CD8-positive, alpha-beta memory T cell (primary cell): Measurements from ENCODE around the gene HSP90B1. TPM values are rescaled to one million over a fixed set of nuclear protein-coding genes. Genes with fewer than 3 reads are reported as not detected.

Source experiments
- CTCF ChIA-PET: fragments of 350-600 bp; sonication (Branson Sonifier 250); formaldehyde crosslinking; loops from one replicate; lab custom pipeline; 2021; ENCODE audit warnings: antibody characterized with exemption; lab: Charles Lee
- POLR2A ChIA-PET: fragments of 350-600 bp; sonication (Branson Sonifier 250); formaldehyde crosslinking; loops from one replicate; lab custom pipeline; 2021; ENCODE audit warnings: antibody characterized with exemption; lab: Charles Lee
- DNase-seq, 5 donors: peaks; one replicate each; pipeline versions ENCODE4 v3.0.0 to v3.0.0-alpha.2; 2020 to 2022; ENCODE audit warnings: mixed read lengths in 1 of 5
- H3K27ac ChIP-seq: one replicate; pipeline ENCODE4 v1.7.0; 2013; ENCODE audit warnings: low read depth, mild to moderate bottlenecking, low read length, moderate library complexity
- H3K27me3 ChIP-seq: 2 replicates; pipeline ENCODE4 v1.7.0; 2013; ENCODE audit warnings: low read length, mild to moderate bottlenecking; ENCODE audit not compliant: insufficient read depth, poor library complexity, severe bottlenecking
- H3K36me3 ChIP-seq: 2 replicates; pipeline ENCODE4 v1.7.0; 2013; ENCODE audit warnings: mild to moderate bottlenecking, low read length, moderate library complexity; ENCODE audit not compliant: insufficient read depth
- H3K4me1 ChIP-seq: 2 replicates; pipeline ENCODE4 v1.7.0; 2013; ENCODE audit warnings: mild to moderate bottlenecking, low read length, moderate library complexity; ENCODE audit not compliant: insufficient read depth
- H3K4me3 ChIP-seq: 2 replicates; pipeline ENCODE4 v1.7.0; 2013; ENCODE audit warnings: mild to moderate bottlenecking, low read length
- H3K9me3 ChIP-seq: 2 replicates; pipeline ENCODE4 v1.7.0; 2013; ENCODE audit warnings: mild to moderate bottlenecking, low read length
- H3K27ac Mint-ChIP-seq, 8 donors: one replicate each; pipeline ENCODE4 v1.8.0; 2020 to 2021; ENCODE audit warnings: mixed read lengths in 8 of 8, mild to moderate bottlenecking in 6 of 8, inconsistent platforms in 3 of 8, moderate library complexity in 3 of 8
- H3K27me3 Mint-ChIP-seq, 2 donors: one replicate each; pipeline ENCODE4 v1.8.0; 2020 to 2021; ENCODE audit warnings: mixed read lengths in 2 of 2, mild to moderate bottlenecking in 1 of 2, moderate library complexity in 1 of 2
- H3K36me3 Mint-ChIP-seq, 3 donors: one replicate each; pipeline ENCODE4 v1.8.0; 2020 to 2021; ENCODE audit warnings: mixed read lengths in 3 of 3, inconsistent platforms in 1 of 3, mild to moderate bottlenecking in 1 of 3
- H3K4me1 Mint-ChIP-seq, 3 donors: one replicate each; pipeline ENCODE4 v1.8.0; 2020 to 2021; ENCODE audit warnings: mixed read lengths in 3 of 3, inconsistent platforms in 1 of 3, mild to moderate bottlenecking in 1 of 3
- H3K4me3 Mint-ChIP-seq, 7 donors: one replicate each; pipeline ENCODE4 v1.8.0; 2020 to 2021; ENCODE audit warnings: mixed read lengths in 7 of 7, mild to moderate bottlenecking in 6 of 7, moderate library complexity in 4 of 7, inconsistent platforms in 2 of 7
- H3K9me3 Mint-ChIP-seq, 5 donors: one replicate each; pipeline ENCODE4 v1.8.0; 2020 to 2022; ENCODE audit warnings: mixed read lengths in 5 of 5, mild to moderate bottlenecking in 3 of 5, moderate library complexity in 2 of 5, inconsistent platforms in 1 of 5
- polyA plus RNA-seq: library from polyadenylated mRNA; unstranded; fragments of 300-500 nt; fragmentation: Illumina TruSeq; gene quantifications from one replicate; pipeline ENCODE4 v1.2.3, GENCODE V29; 2021
- total RNA-seq, 2 experiments: library from RNA; stranded (reverse); gene quantifications; one replicate each; pipeline ENCODE4 v1.2.3, GENCODE V29; 2021

The HSP90B1 gene
- total and polyA plus RNA-seq, 3 experiments from 2014 or later: 348 to 488 (median 461) TPM

DNA sequence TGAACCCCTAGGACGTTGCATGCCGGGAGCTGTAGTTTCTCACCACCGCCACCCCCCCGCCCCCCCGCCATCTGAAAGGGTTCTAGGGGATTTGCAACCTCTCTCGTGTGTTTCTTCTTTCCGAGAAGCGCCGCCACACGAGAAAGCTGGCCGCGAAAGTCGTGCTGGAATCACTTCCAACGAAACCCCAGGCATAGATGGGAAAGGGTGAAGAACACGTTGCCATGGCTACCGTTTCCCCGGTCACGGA, 501 bp upstream of the HSP90B1 start:
- H3K4me1 Mint-ChIP-seq: peaks cover 54 to 74% (median 71%) of the 10 kb centered on the region in 3 donors
- H3K4me3 Mint-ChIP-seq: peak overlapping the region; percentile 89 to 98 (median 94)

DNA sequence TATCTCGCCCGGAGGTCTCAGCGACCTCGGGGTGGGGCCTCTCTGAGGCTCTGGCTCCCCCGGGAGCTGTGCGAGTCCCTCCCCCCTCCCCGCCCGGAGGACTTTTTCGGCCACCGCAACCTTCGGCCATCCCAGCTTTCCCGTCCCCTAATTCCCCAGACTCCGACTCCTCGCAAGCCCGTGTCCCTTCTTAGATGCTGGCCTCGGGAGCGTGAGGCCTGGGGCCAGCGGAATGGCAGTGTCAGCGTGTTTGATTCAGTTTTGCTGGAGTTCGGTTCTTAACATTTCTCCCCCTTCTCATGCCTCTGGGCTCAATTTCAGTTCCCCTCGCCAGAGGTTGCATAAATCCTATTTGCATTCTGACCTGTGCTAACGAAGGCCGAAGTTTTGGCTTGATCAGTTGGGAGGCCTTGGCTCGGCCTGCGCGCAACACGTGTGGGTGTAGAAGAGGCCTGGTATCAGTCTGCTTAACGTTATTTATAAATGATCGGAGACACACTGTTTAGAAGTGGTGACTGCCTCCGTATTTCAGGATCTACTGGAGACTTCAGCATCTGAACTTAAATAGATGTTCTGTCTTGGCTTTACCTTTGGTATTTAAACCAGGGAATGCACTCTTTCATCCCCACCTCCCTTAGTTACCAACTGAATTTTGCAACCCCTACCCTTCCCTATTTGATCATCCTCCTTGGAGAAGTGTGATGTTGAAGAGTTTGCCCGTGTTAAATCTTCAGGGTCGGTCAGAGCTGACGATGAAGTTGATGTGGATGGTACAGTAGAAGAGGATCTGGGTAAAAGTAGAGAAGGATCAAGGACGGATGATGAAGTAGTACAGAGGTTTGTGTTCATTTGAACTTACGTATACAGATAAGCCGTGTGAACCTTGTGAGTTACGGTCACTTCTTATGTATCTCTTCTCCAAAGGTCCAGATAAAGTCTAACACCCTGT, 851 bp downstream of the HSP90B1 start:
- CTCF ChIA-PET: interaction anchor here (1.1 to 4.0 kb wide), 5 partner anchors 13 to 51 kb away, joined by 4 to 23 read pairs (median 5); partner anchors contain the start of gene TDG
- Mint-ChIP-seq H3K4me1 (peaks cover 61 to 79% (median 72%) of the 10 kb centered on the region in 3 donors), H3K27me3 (peaks cover 0 to 11% of the 10 kb centered on the region in 2 donors), H3K9me3 (peaks cover 0 to 6% (median 2%) of the 10 kb centered on the region in 5 donors), H3K36me3 (peaks cover 15 to 70% (median 24%) of the 10 kb centered on the region in 3 donors), H3K4me3 (peak overlapping the region; percentile 89 to 98 (median 94)), H3K27ac (peak overlapping the region; percentile 99 to 100 (median 100))
- DNase-seq: peak in 2 of 5 donors; percentile 2 to 34
- Histone ChIP-seq H3K4me3 (peak overlapping the region; percentile 74), H3K9me3 (no peaks in the 10 kb centered on the region), H3K36me3 (peaks cover 30% of the 10 kb centered on the region), H3K4me1 (peaks cover 59% of the 10 kb centered on the region), H3K27ac (peak overlapping the region; percentile 93), H3K27me3 (no peaks in the 10 kb centered on the region)
- POLR2A ChIA-PET: interaction anchor here (1.6 to 3.1 kb wide), 3 partner anchors 11 to 35 kb away, joined by 4 to 68 read pairs (median 22); partner anchors contain the start of gene TDG

More for the DNA sequence above, 501 bp upstream of the HSP90B1 start:
- Mint-ChIP-seq H3K36me3 (peaks cover 15 to 56% (median 17%) of the 10 kb centered on the region in 3 donors), H3K9me3 (peaks cover 0 to 6% (median 2%) of the 10 kb centered on the region in 5 donors), H3K27me3 (peaks cover 0 to 11% of the 10 kb centered on the region in 2 donors), H3K27ac (peak overlapping the region; percentile 99 to 100 (median 100))
- H3K4me1 ChIP-seq: peaks cover 55% of the 10 kb centered on the region
- DNase-seq: no peak
- CTCF ChIA-PET: interaction anchor here (0.8 to 4.0 kb wide), 7 partner anchors 10 to 50 kb away, joined by 3 to 23 read pairs (median 5); partner anchors contain the start of gene TDG
- H3K9me3 ChIP-seq: no peaks in the 10 kb centered on the region
- peaks cover 22% of the 10 kb centered on the region for H3K36me3 ChIP-seq
- POLR2A ChIA-PET: interaction anchor here (0.6 to 3.1 kb wide), 18 partner anchors 10 to 1184 kb away, joined by 3 to 68 read pairs (median 4); partner anchors contain the start of genes HCFC2, NFYB, NT5DC3 and TDG
- H3K27ac ChIP-seq: peak overlapping the region; percentile 93
- no peaks in the 10 kb centered on the region for H3K27me3 ChIP-seq
- H3K4me3 ChIP-seq: peak overlapping the region; percentile 72

DNA sequence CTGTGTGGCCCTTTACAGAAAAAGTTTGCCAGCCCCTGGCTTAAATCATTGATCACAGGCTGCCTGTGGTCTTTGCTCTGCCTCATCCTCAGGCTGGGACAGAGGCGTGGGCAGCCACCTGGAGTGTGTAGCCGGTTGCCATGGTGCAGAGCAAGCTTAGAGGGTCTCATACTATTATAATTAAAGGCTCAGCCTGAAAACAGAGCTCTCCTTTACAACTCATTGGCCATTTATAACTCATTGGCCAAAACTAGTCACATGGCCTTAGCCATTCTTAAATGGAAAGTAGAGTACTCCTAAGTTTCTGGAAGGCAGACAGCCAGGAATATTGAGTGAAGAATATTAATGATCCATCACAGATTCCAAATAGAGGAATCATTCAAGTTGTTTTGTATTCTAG, 3.0 kb downstream of the HSP90B1 start:
- H3K27me3 Mint-ChIP-seq: peaks cover 0 to 11% of the 10 kb centered on the region in 2 donors
- peak overlapping the region in 5 of 8 donors; percentile 29 to 99 (median 82) for H3K27ac Mint-ChIP-seq
- H3K9me3 Mint-ChIP-seq: peaks cover 0 to 6% (median 2%) of the 10 kb centered on the region in 5 donors
- peaks cover 51% of the 10 kb centered on the region for H3K4me1 ChIP-seq
- no peaks in the 10 kb centered on the region for H3K9me3 ChIP-seq
- DNase-seq: no peak
- H3K36me3 ChIP-seq: peaks cover 46% of the 10 kb centered on the region
- H3K4me3 Mint-ChIP-seq: peak overlapping the region in 4 of 7 donors; percentile 3 to 94 (median 52)
- H3K27ac ChIP-seq: no peak overlapping the region
- no peak overlapping the region for H3K4me3 ChIP-seq
- POLR2A ChIA-PET: interaction anchor here (0.6 kb wide), 1 partner anchor 1190 kb away, joined by 5 read pairs; no protein-coding TSS in a partner anchor
- peaks cover 17 to 89% (median 28%) of the 10 kb centered on the region in 3 donors for H3K36me3 Mint-ChIP-seq
- H3K27me3 ChIP-seq: no peaks in the 10 kb centered on the region
- CTCF ChIA-PET: interaction anchor here (0.8 kb wide), 1 partner anchor 49 kb away, joined by 3 read pairs; no protein-coding TSS in a partner anchor
- peaks cover 59 to 77% (median 66%) of the 10 kb centered on the region in 3 donors for H3K4me1 Mint-ChIP-seq

DNA sequence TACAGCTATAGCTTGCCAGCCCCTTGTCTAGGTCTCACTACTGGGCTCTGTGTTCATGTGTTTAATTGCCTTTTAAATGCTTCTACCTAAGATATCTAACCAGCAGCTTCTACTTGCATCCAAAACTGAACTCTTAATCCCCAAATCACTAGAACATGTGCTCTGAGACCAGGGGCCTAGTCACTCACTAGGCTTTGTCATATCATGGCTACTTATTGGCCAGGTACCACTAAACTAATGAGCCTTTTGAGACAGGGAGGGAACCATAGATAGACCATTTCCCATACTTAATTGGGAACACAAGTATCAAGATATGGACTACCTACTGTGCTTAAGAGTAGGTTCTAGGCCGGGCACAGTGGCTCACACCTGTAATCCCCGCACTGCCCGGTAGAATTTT, 6.5 kb downstream of the HSP90B1 start:
- H3K4me3 ChIP-seq: no peak overlapping the region

DNA sequence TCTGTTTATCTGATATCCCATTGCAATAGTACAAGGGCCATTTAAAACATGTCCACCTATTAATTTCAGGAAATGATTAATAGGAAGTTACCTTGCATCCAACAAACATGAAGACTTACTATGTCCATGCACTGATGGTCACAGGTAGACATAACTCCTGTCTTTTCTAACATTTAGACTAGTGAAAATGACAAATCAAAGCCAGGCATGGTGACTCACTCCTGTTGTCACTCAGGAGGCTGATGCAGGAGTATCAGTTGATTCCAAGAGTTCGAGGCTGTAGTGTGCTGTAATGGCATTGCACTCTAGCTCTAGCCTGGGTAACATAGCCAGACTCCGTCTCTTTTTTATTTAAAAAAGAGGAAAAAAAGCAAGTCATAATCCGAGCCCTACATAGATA, 14.8 kb downstream of the HSP90B1 start:
- POLR2A ChIA-PET: no interaction called here
- Histone ChIP-seq H3K27me3 (no peaks in the 10 kb centered on the region), H3K36me3 (peaks cover 80% of the 10 kb centered on the region), H3K9me3 (no peaks in the 10 kb centered on the region), H3K27ac (no peak overlapping the region), H3K4me3 (no peak overlapping the region), H3K4me1 (no peaks in the 10 kb centered on the region)
- H3K27ac Mint-ChIP-seq: peak overlapping the region in 1 of 8 donors; percentile 68
- CTCF ChIA-PET: no interaction called here
- no peaks in the 10 kb centered on the region for H3K27me3 Mint-ChIP-seq
- no peaks in the 10 kb centered on the region for H3K9me3 Mint-ChIP-seq
- H3K36me3 Mint-ChIP-seq: peaks cover 19 to 97% (median 44%) of the 10 kb centered on the region in 3 donors
- DNase-seq: no peak
- H3K4me3 Mint-ChIP-seq: no peak overlapping the region
- peaks cover 6 to 40% (median 16%) of the 10 kb centered on the region in 3 donors for H3K4me1 Mint-ChIP-seq

More for the DNA sequence above, 6.5 kb downstream of the HSP90B1 start:
- Mint-ChIP-seq H3K36me3 (peaks cover 21 to 94% (median 34%) of the 10 kb centered on the region in 3 donors), H3K4me3 (no peak overlapping the region), H3K27me3 (no peaks in the 10 kb centered on the region), H3K9me3 (no peaks in the 10 kb centered on the region), H3K27ac (peak overlapping the region in 4 of 8 donors; percentile 27 to 77 (median 51)), H3K4me1 (peaks cover 44 to 66% (median 63%) of the 10 kb centered on the region in 3 donors)
- Histone ChIP-seq H3K4me1 (peaks cover 42% of the 10 kb centered on the region), H3K36me3 (peaks cover 75% of the 10 kb centered on the region), H3K27ac (no peak overlapping the region), H3K27me3 (no peaks in the 10 kb centered on the region), H3K9me3 (no peaks in the 10 kb centered on the region)
- ChIA-PET CTCF (no interaction called here), POLR2A (no interaction called here)
- DNase-seq: no peak

DNA sequence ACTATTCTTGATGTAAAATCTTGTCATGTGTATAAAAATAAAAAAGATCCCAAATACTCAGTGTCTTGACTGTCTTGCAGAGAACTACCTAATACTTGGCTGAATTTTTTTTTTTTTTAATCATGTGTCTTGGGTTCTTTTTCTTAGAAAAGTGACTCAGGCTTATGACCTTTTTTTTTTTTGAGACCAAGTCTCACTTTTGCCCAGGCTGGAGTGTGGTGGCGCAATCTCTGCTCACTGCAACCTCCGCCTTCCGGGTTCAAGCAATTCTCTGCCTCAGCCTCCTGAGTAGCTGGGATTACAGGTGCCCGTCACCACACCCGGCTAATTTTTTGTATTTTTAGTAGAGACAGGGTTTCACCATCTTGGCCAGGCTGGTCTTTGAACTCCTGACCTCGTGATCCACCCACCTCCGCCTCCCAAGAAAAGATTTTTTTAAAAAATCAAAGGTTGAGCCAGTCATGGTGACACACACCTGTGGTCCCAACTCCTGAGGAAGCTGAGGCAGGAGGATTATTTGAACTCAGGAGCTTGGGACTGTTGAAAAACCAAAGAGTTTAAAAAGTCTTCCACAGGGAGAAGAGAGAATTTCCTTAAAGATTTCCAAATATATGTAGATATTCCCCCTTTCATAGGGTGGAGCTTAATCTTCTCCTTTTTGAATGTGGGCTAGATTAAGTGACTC, 17.8 kb downstream of the HSP90B1 start:
- H3K9me3 ChIP-seq: no peaks in the 10 kb centered on the region
- peaks cover 71% of the 10 kb centered on the region for H3K36me3 ChIP-seq
- Mint-ChIP-seq H3K4me1 (peaks cover 7 to 33% (median 23%) of the 10 kb centered on the region in 3 donors), H3K9me3 (no peaks in the 10 kb centered on the region), H3K36me3 (peaks cover 6 to 93% (median 34%) of the 10 kb centered on the region in 3 donors), H3K27me3 (no peaks in the 10 kb centered on the region), H3K4me3 (peak overlapping the region in 1 of 7 donors; percentile 23), H3K27ac (peak overlapping the region in 5 of 8 donors; percentile 19 to 68 (median 32))
- no peak overlapping the region for H3K4me3 ChIP-seq
- no peaks in the 10 kb centered on the region for H3K27me3 ChIP-seq
- no peaks in the 10 kb centered on the region for H3K4me1 ChIP-seq
- POLR2A ChIA-PET: interaction anchor here (0.6 kb wide), 1 partner anchor 1197 kb away, joined by 8 read pairs; no protein-coding TSS in a partner anchor
- no peak for DNase-seq
- CTCF ChIA-PET: no interaction called here
- H3K27ac ChIP-seq: no peak overlapping the region

DNA sequence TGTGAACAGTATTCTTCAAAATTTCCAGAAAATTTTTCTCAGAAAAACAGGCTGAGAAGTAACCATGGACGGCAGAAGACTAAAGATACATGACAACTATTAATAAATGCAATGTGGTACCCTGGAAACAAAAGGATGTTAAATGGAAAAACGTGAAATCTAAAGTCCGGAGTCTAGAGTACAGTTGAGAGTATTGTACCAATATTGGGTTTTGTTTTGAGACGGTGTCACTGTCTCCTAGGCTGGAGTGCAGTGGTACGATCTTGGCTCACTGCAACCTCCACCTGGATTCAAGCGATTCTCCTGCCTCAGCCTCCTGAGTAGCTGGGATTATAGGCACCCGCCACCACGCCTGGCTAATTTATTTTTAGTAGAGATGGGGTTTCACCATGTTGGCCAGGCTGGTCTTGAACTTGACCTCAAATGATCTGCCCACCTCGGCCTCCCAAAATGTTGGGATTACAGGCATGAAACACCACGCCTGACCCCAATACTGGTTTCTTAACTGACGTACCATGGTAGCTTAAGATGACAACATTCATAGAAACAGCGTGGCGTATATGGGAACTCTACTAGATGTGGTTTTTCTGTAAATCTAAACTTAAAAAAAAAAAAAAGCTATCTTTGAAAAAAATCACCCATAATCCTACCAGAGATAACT, 18.7 kb downstream of the HSP90B1 start:
- Mint-ChIP-seq H3K36me3 (peaks cover 4 to 94% (median 29%) of the 10 kb centered on the region in 3 donors), H3K27ac (peak overlapping the region in 7 of 8 donors; percentile 43 to 70 (median 63)), H3K4me1 (peaks cover 9 to 33% (median 30%) of the 10 kb centered on the region in 3 donors), H3K4me3 (no peak overlapping the region), H3K27me3 (no peaks in the 10 kb centered on the region), H3K9me3 (no peaks in the 10 kb centered on the region)
- POLR2A ChIA-PET: interaction anchor here (0.7 kb wide), 1 partner anchor 17 kb away, joined by 5 read pairs; the partner anchor contains the start of gene TDG
- Histone ChIP-seq H3K9me3 (no peaks in the 10 kb centered on the region), H3K4me1 (no peaks in the 10 kb centered on the region), H3K4me3 (no peak overlapping the region), H3K27ac (no peak overlapping the region), H3K36me3 (peaks cover 72% of the 10 kb centered on the region), H3K27me3 (no peaks in the 10 kb centered on the region)
- CTCF ChIA-PET: interaction anchor here (1.0 to 1.1 kb wide), 2 partner anchors 9 to 13 kb away, joined by 3 read pairs; no protein-coding TSS in a partner anchor
- no peak for DNase-seq
